Neuron (in vitro differentiated cells): ENCODE measurements around the gene ABCC4.
"Not testable (repeated sequence)": the region's sequence is repeated elsewhere in the genome, so short reads cannot be mapped to it uniquely, and the experiment has no call there.

ENCODE experiments used
- H2AFZ ChIP-seq: one replicate; pipeline ENCODE4 v1.6.1; 2013; ENCODE audit warnings: low read depth, mild to moderate bottlenecking, inconsistent platforms, low read length, moderate library complexity
- H3K27me3 ChIP-seq: one replicate; pipeline ENCODE4 v1.6.1; 2013; ENCODE audit warnings: low read length; ENCODE audit not compliant: insufficient read depth
- H3K36me3 ChIP-seq: one replicate; pipeline ENCODE4 v1.6.1; 2013; ENCODE audit warnings: low read length; ENCODE audit not compliant: insufficient read depth
- H3K4me1 ChIP-seq: one replicate; pipeline ENCODE4 v1.6.1; 2013; ENCODE audit warnings: low read length; ENCODE audit not compliant: insufficient read depth
- H3K4me3 ChIP-seq: 2 replicates; pipeline ENCODE4 v1.5.1; 2013; ENCODE audit warnings: mild to moderate bottlenecking, low read length, moderate library complexity
- H3K9me3 ChIP-seq: one replicate; pipeline ENCODE4 v1.6.1; 2013; ENCODE audit warnings: low read length

ABCC4 gene

GRCh38 chr13:95191821-95192563 is 109.3 kb downstream of the ABCC4 start:
- H3K9me3 ChIP-seq = no peaks in the 10 kb centered on the region
- H3K4me3 ChIP-seq = no peak overlapping the region
- H3K36me3 ChIP-seq = peaks cover 6% of the 10 kb centered on the region
- no peak overlapping the region for H2AFZ ChIP-seq
- peaks cover 8% of the 10 kb centered on the region for H3K4me1 ChIP-seq
- no peaks in the 10 kb centered on the region for H3K27me3 ChIP-seq

- no peak overlapping the region for H2AFZ ChIP-seq
- H3K36me3 ChIP-seq = no peaks in the 10 kb centered on the region
- no peaks in the 10 kb centered on the region for H3K4me1 ChIP-seq
- no peaks in the 10 kb centered on the region for H3K27me3 ChIP-seq
- no peak overlapping the region for H3K4me3 ChIP-seq
- H3K9me3 ChIP-seq = no peaks in the 10 kb centered on the region
Observed at GRCh38 chr13:95188128-95188527, 113.1 kb downstream of the ABCC4 start.

GRCh38 chr13:95185851-95186250 is 115.4 kb downstream of the ABCC4 start:
- Histone ChIP-seq H3K36me3 (no peaks in the 10 kb centered on the region), H3K27me3 (no peaks in the 10 kb centered on the region), H2AFZ (no peak overlapping the region), H3K9me3 (no peaks in the 10 kb centered on the region), H3K4me1 (no peaks in the 10 kb centered on the region), H3K4me3 (no peak overlapping the region)

GRCh38 chr13:95185311-95185710 is 115.9 kb downstream of the ABCC4 start:
- Histone ChIP-seq H2AFZ (no peak overlapping the region), H3K27me3 (no peaks in the 10 kb centered on the region), H3K4me3 (no peak overlapping the region), H3K9me3 (no peaks in the 10 kb centered on the region), H3K4me1 (no peaks in the 10 kb centered on the region), H3K36me3 (no peaks in the 10 kb centered on the region)

- Histone ChIP-seq H3K27me3 (no peaks in the 10 kb centered on the region), H2AFZ (no peak overlapping the region), H3K4me3 (no peak overlapping the region), H3K9me3 (peaks cover 2% of the 10 kb centered on the region), H3K36me3 (no peaks in the 10 kb centered on the region), H3K4me1 (no peaks in the 10 kb centered on the region)
Observed at GRCh38 chr13:95184317-95184716, 116.9 kb downstream of the ABCC4 start.

- Histone ChIP-seq H3K4me3 (no peak overlapping the region), H3K4me1 (no peaks in the 10 kb centered on the region), H2AFZ (no peak overlapping the region), H3K36me3 (no peaks in the 10 kb centered on the region), H3K27me3 (no peaks in the 10 kb centered on the region), H3K9me3 (peaks cover 2% of the 10 kb centered on the region)
Observed at GRCh38 chr13:95182570-95183265, 118.5 kb downstream of the ABCC4 start.

- H3K27me3 ChIP-seq = no peaks in the 10 kb centered on the region
- H3K36me3 ChIP-seq = no peaks in the 10 kb centered on the region
- peaks cover 2% of the 10 kb centered on the region for H3K9me3 ChIP-seq
- H3K4me3 ChIP-seq = no peak overlapping the region
- no peak overlapping the region for H2AFZ ChIP-seq
- H3K4me1 ChIP-seq = no peaks in the 10 kb centered on the region
Observed at GRCh38 chr13:95181586-95181985, 119.7 kb downstream of the ABCC4 start.

GRCh38 chr13:95180513-95181245 is 120.6 kb downstream of the ABCC4 start:
- Histone ChIP-seq H3K27me3 (no peaks in the 10 kb centered on the region), H3K4me3 (no peak overlapping the region), H3K4me1 (no peaks in the 10 kb centered on the region), H2AFZ (no peak overlapping the region), H3K36me3 (no peaks in the 10 kb centered on the region), H3K9me3 (peaks cover 2% of the 10 kb centered on the region)

GRCh38 chr13:95176611-95177259 is 124.5 kb downstream of the ABCC4 start:
- peaks cover 2% of the 10 kb centered on the region for H3K9me3 ChIP-seq
- H2AFZ ChIP-seq = no peak overlapping the region
- no peaks in the 10 kb centered on the region for H3K27me3 ChIP-seq
- H3K36me3 ChIP-seq = no peaks in the 10 kb centered on the region
- no peak overlapping the region for H3K4me3 ChIP-seq
- H3K4me1 ChIP-seq = peaks cover 9% of the 10 kb centered on the region

- Histone ChIP-seq H3K27me3 (no peaks in the 10 kb centered on the region), H3K9me3 (peaks cover 2% of the 10 kb centered on the region)
Observed at GRCh38 chr13:95174517-95174916, 126.7 kb downstream of the ABCC4 start.

GRCh38 chr13:95168191-95168590 is 133.1 kb downstream of the ABCC4 start:
- no peak overlapping the region for H3K4me3 ChIP-seq
- no peak overlapping the region for H2AFZ ChIP-seq
- peaks cover 3% of the 10 kb centered on the region for H3K36me3 ChIP-seq
- H3K9me3 ChIP-seq = peaks cover 3% of the 10 kb centered on the region
- no peaks in the 10 kb centered on the region for H3K27me3 ChIP-seq
- H3K4me1 ChIP-seq = no peaks in the 10 kb centered on the region

More at GRCh38 chr13:95174517-95174916, 126.7 kb downstream of the ABCC4 start:
- Histone ChIP-seq H3K36me3 (no peaks in the 10 kb centered on the region), H3K4me3 (no peak overlapping the region), H2AFZ (no peak overlapping the region), H3K4me1 (peaks cover 9% of the 10 kb centered on the region)

GRCh38 chr13:95167003-95167402 is 134.2 kb downstream of the ABCC4 start:
- H3K4me3 ChIP-seq, H3K4me1 ChIP-seq, H3K9me3 ChIP-seq, H2AFZ ChIP-seq, H3K27me3 ChIP-seq, H3K36me3 ChIP-seq: not testable (repeated sequence)

- peaks cover 15% of the 10 kb centered on the region for H3K4me1 ChIP-seq
- no peaks in the 10 kb centered on the region for H3K27me3 ChIP-seq
- peaks cover 3% of the 10 kb centered on the region for H3K9me3 ChIP-seq
- peaks cover 3% of the 10 kb centered on the region for H3K36me3 ChIP-seq
- H2AFZ ChIP-seq = no peak overlapping the region
- H3K4me3 ChIP-seq = no peak overlapping the region
Observed at GRCh38 chr13:95164830-95165229, 136.4 kb downstream of the ABCC4 start.
